Astrocyte of the spinal cord (primary cell): ENCODE measurements around the gene LPIN2.
A peak's percentile ranks its signal among the peaks of the same experiment; 100 is the strongest.

Experiments used
- DNase-seq: peaks from one replicate; pipeline ENCODE4 v3.0.0; 2011; ENCODE audit warnings: low read depth, low spot score
- H3K4me3 ChIP-seq: 2 replicates; pipeline ENCODE4 v1.5.1; 2011; ENCODE audit warnings: low read depth, mild to moderate bottlenecking, low read length, moderate library complexity
- in situ Hi-C: cut with HindIII; loops from 2 replicates; pipeline ENCODE4 v1.10.0; 2017; ENCODE audit warnings: low sequenced_read_pairs
- TF ChIP-seq, protein P1 (sequence below): IDR thresholded peaks from 2 replicates; pipeline ENCODE4 v1.5.1; 2012; ENCODE audit warnings: low read depth, mild to moderate bottlenecking, low read length, inconsistent platforms

The LPIN2 gene

DNA sequence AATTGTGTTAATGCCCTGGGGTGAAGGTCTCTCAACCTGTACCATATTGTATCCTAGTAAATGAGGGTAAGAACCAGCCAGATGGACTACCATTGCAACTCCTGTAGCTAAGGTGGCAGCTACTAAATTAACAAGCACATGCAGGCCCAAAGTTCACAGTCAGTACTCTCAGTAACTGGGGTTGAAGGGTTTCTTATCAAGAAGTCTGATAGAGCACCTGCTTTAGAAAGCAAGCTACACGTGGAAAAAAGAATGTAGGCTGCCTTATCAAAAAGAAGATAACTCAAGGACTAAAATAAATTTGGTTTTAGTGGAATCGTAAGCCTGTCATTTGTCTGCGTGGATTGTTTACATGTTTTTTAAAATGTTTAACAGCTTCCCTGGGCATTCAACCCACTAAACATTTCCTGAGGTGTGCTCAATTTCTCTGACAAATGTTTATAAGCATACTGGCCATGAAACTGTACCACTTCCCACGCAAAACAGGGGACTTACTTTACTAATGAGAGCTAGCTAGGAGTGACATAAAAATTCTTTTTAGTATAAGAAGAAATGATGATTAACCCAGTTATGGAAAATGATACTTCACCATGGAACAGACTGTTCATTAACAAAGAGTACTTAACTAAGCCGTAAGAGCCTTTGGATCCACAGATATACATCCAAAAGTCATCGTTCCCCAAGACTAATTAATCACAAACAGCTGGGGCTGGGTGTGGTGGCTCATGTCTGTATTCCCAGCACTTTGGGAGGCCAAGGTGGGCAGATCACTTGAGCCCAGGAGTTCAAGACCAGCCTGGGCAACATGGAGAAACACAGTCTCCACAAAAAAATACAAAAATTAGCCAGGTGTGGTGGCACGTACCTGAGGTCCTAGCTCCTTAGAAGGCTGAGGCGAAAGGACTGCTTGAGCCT lies 36.5 kb downstream of the LPIN2 start:
- in situ Hi-C loops, result no loop called here

DNA sequence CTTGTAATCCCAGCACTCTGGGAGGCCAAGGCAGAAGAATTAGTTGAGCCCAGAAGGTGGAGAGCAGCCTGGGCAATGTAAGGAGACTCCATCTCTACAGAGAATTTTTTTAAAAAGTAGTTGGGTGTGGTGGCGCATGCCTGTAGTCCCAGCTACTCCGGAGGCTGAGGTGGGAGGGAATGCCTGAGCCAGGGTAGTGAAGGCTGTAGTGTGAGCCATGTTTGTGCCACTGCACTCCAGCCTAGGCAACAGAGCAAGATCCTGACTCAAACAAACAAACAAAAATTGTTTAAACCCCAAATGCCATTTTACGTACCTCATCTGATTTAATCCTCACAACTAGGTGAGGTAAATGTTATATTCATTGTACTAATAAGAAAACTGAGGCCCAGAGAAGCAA lies 38.2 kb downstream of the LPIN2 start:
- TF ChIP-seq, protein P1, sequence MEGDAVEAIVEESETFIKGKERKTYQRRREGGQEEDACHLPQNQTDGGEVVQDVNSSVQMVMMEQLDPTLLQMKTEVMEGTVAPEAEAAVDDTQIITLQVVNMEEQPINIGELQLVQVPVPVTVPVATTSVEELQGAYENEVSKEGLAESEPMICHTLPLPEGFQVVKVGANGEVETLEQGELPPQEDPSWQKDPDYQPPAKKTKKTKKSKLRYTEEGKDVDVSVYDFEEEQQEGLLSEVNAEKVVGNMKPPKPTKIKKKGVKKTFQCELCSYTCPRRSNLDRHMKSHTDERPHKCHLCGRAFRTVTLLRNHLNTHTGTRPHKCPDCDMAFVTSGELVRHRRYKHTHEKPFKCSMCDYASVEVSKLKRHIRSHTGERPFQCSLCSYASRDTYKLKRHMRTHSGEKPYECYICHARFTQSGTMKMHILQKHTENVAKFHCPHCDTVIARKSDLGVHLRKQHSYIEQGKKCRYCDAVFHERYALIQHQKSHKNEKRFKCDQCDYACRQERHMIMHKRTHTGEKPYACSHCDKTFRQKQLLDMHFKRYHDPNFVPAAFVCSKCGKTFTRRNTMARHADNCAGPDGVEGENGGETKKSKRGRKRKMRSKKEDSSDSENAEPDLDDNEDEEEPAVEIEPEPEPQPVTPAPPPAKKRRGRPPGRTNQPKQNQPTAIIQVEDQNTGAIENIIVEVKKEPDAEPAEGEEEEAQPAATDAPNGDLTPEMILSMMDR, result no peak
- in situ Hi-C loops, result no loop called here
- no peak overlapping the region for H3K4me3 ChIP-seq
- DNase-seq, result no peak

More for the DNA sequence above, 36.5 kb downstream of the LPIN2 start:
- no peak overlapping the region for H3K4me3 ChIP-seq
- no peak for DNase-seq
- TF ChIP-seq, protein P1, result no peak

DNA sequence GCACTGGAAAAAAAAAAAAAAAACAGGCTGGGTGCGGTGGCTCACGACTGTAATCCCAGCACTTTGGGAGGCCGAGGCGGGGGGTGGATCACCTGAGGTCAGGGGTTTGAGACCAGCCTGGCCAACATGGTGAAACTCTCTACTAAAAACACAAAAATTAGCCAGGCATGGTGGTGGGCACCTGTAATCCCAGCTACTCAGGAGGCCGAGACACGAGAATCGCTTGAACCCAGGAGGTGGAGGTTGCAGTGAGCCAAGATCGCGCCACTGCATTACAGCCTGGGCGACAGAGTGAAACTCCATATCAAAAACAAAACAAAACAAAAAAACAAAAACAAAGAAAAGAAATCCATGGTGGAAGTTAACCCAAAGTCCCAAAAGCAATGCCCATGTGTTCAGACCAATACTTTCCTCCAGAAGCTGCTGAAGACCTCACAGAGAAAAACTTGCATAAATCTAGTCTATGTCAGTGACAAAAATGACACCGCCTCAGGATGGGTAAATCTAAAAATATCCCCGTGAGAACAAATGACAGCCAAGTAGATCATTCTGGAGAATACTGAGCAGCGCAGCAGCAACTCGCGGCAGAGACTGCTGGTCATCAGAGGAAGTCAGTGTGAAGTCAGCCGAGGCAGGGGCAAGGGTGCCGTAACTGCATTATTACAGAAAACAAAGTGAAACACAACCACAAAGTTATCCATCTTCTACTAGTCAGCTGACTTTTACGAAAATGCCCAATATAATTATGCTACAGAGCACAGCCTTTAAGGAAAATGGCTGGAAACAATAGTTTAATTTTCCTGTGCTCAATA lies 41.0 kb downstream of the LPIN2 start:
- DNase-seq, result peak; percentile 43

DNA sequence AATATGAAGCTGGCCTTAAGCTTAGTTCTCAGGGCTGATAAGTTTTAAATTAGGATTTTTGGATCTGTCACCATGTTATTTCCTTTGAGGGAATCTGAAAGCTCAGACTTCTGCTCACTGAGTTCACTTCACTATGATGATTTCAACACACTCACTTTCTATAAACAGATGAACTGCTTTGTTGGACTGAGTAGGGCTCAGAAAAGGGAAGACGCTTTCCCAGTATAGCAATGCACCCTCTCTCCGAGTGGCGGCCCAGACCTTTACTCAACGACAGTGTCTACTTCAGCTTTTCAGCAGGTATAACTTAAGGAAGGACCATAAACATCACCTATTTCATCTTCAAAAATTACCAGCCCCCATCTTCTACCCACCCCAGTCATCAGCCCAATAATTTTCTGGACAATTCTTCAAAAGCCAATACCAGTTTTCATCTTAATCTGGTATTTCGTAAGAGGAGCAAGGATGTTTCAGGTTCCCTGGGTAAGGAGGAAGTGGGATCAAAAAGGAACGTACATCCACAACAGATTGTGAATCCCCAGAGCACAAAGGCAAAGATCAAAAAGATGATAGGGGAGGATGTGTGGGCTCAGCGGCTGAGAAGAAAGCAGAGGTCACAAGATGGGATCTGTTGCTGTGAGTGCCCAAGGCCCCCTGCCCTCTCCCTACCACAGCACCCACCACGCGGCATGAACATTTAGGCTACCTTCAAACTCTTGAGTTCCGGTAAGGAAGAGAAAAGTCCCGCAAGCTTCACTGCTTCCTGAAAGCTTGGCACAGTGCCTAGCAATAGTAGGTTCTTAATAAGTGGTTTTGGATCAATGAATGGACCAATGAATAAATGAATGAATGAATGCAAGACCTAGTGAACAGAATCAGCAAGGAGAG lies 41.9 kb downstream of the LPIN2 start:
- no peak overlapping the region for H3K4me3 ChIP-seq
- TF ChIP-seq, protein P1, result no peak
- in situ Hi-C loops, result no loop called here
- no peak for DNase-seq

More for the DNA sequence above, 41.0 kb downstream of the LPIN2 start:
- in situ Hi-C loops, result no loop called here
- TF ChIP-seq, protein P1, result no peak
- H3K4me3 ChIP-seq, result no peak overlapping the region

DNA sequence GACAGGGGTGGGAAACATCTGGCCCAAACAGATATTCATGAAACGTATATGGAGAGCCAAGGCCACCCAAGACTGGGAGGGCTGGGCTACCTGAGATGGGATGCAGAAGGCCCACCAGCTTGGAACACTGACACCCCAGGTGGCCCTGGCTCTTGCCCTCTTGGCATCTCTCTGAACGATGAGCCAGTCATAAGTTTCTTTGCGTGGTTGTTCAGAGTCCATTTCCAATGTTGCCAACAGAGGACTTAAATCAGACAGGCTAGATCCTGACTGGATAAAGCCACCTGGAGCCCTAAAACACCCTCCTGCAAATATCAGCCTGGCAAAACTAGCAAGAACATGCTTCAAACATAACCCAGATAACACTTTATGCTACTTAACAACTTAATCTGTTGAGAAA lies 42.6 kb downstream of the LPIN2 start:
- no peak overlapping the region for H3K4me3 ChIP-seq
- TF ChIP-seq, protein P1, result no peak
- in situ Hi-C loops, result no loop called here

DNA sequence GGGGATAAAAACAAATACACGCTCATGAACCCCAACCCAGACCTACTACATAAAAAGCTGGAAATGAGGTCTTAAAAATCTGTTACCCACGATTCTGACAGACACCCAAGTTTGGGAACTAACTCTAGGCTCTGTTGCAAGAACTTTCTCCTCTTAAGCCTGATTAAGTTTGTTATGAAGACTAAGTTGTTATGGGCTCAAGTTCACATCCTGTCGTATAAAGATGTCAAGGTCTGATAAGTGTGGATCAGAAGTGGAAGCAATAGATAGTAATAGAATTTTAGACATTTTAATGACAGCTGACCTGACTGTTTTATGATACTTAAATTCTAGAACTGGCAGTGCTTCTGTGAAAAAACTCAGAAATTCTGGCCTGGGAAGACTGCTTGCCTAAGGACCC lies 43.2 kb downstream of the LPIN2 start:
- no peak overlapping the region for H3K4me3 ChIP-seq
- no peak for DNase-seq
- in situ Hi-C loops, result no loop called here
- TF ChIP-seq, protein P1, result no peak

More for the DNA sequence above, 42.6 kb downstream of the LPIN2 start:
- no peak for DNase-seq
